Ishikawa (cell line): ENCODE results near the gene ZCCHC7.

ENCODE experiments used
- CEBPB ChIP-seq: IDR thresholded peaks from 2 replicates; pipeline ENCODE4 v1.6.1; 2012
- CREB1 ChIP-seq: IDR thresholded peaks from 2 replicates; pipeline ENCODE4 v1.6.1; 2012; ENCODE audit warnings: low read depth
- EGR1 ChIP-seq: IDR thresholded peaks from 2 replicates; pipeline ENCODE4 v1.6.1; 2012
- EP300 ChIP-seq: IDR thresholded peaks from 2 replicates; pipeline ENCODE4 v1.6.1; 2012; ENCODE audit warnings: borderline replicate concordance
- FOXM1 ChIP-seq: IDR thresholded peaks from 2 replicates; pipeline ENCODE4 v1.6.1; 2012; ENCODE audit warnings: low read depth, borderline replicate concordance
- NFIC ChIP-seq: IDR thresholded peaks from 2 replicates; pipeline ENCODE4 v1.6.1; 2012
- RAD21 ChIP-seq: IDR thresholded peaks from 2 replicates; pipeline ENCODE4 v1.6.1; 2012; ENCODE audit warnings: low read depth
- TAF1 ChIP-seq: IDR thresholded peaks from 2 replicates; pipeline ENCODE4 v1.6.1; 2012; ENCODE audit warnings: low read depth, mild to moderate bottlenecking
- TCF12 ChIP-seq: IDR thresholded peaks from 2 replicates; pipeline ENCODE4 v1.6.1; 2012; ENCODE audit warnings: low read depth
- TEAD4 ChIP-seq: IDR thresholded peaks from 2 replicates; pipeline ENCODE4 v1.6.1; 2012
- YY1 ChIP-seq: IDR thresholded peaks from 2 replicates; pipeline ENCODE4 v1.6.1; 2012; ENCODE audit warnings: low read depth
- ZBTB7A ChIP-seq: IDR thresholded peaks from 2 replicates; pipeline ENCODE4 v1.6.1; 2012; ENCODE audit warnings: low read depth
- TF ChIP-seq, protein P1 (sequence below): IDR thresholded peaks from 2 replicates; pipeline ENCODE4 v1.6.1; 2012
- TF ChIP-seq, protein P2 (sequence below): IDR thresholded peaks from 2 replicates; pipeline ENCODE4 v1.6.1; 2012; ENCODE audit warnings: low read depth, mild to moderate bottlenecking
- TF ChIP-seq, protein P3 (sequence below): IDR thresholded peaks from 2 replicates; pipeline ENCODE4 v1.6.1; 2012

The ZCCHC7 gene

DNA sequence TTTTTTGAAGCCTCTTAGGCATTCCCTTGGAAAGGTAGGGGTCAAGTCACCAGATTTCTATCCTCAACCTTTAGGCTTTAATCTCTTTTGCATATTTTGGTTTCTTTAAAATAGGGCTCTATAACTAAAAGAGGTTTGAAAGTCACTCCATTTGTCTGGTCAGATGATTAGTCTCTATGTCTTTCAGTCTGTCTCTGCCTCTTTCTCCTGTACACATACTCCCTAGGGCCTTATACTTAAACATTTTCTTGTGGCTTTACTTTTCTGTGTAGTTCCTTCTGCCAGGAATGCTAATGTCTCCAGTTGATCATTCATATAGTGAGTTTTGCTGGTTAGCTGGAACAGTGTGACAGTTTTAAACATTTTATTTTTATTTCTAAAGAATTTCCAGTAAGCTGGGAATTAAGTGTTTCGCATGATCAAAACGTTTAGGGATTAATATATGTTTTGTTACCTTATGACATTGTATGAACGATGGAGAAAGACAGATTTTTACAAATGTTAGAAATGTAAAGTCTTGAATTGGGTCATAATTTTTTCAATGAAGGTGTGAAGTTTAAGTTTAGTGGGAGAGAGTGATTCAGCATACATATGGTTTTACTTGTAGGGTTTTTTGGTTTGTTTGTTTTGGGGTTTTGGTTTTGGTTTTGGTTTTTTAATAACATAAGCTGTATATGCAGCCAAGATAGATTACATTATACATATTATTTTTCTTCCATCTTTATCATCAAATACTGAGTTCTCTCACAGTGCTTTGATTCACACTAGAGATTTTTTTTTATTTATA lies 90.6 kb downstream of the ZCCHC7 start:
- no peak for TF ChIP-seq EP300
- no peak for TF ChIP-seq TAF1
- TF ChIP-seq RAD21: no peak
- no peak for TF ChIP-seq CEBPB
- no peak for TF ChIP-seq YY1
- no peak for TF ChIP-seq EGR1
- TF ChIP-seq, protein P1, sequence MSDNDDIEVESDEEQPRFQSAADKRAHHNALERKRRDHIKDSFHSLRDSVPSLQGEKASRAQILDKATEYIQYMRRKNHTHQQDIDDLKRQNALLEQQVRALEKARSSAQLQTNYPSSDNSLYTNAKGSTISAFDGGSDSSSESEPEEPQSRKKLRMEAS: no peak
- no peak for TF ChIP-seq FOXM1
- no peak for TF ChIP-seq ZBTB7A
- no peak for TF ChIP-seq CREB1
- no peak for TF ChIP-seq TEAD4
- TF ChIP-seq, protein P2, sequence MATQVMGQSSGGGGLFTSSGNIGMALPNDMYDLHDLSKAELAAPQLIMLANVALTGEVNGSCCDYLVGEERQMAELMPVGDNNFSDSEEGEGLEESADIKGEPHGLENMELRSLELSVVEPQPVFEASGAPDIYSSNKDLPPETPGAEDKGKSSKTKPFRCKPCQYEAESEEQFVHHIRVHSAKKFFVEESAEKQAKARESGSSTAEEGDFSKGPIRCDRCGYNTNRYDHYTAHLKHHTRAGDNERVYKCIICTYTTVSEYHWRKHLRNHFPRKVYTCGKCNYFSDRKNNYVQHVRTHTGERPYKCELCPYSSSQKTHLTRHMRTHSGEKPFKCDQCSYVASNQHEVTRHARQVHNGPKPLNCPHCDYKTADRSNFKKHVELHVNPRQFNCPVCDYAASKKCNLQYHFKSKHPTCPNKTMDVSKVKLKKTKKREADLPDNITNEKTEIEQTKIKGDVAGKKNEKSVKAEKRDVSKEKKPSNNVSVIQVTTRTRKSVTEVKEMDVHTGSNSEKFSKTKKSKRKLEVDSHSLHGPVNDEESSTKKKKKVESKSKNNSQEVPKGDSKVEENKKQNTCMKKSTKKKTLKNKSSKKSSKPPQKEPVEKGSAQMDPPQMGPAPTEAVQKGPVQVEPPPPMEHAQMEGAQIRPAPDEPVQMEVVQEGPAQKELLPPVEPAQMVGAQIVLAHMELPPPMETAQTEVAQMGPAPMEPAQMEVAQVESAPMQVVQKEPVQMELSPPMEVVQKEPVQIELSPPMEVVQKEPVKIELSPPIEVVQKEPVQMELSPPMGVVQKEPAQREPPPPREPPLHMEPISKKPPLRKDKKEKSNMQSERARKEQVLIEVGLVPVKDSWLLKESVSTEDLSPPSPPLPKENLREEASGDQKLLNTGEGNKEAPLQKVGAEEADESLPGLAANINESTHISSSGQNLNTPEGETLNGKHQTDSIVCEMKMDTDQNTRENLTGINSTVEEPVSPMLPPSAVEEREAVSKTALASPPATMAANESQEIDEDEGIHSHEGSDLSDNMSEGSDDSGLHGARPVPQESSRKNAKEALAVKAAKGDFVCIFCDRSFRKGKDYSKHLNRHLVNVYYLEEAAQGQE: no peak
- TF ChIP-seq NFIC: no peak
- TF ChIP-seq, protein P3, sequence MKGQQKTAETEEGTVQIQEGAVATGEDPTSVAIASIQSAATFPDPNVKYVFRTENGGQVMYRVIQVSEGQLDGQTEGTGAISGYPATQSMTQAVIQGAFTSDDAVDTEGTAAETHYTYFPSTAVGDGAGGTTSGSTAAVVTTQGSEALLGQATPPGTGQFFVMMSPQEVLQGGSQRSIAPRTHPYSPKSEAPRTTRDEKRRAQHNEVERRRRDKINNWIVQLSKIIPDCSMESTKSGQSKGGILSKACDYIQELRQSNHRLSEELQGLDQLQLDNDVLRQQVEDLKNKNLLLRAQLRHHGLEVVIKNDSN: no peak
- no peak for TF ChIP-seq TCF12

DNA sequence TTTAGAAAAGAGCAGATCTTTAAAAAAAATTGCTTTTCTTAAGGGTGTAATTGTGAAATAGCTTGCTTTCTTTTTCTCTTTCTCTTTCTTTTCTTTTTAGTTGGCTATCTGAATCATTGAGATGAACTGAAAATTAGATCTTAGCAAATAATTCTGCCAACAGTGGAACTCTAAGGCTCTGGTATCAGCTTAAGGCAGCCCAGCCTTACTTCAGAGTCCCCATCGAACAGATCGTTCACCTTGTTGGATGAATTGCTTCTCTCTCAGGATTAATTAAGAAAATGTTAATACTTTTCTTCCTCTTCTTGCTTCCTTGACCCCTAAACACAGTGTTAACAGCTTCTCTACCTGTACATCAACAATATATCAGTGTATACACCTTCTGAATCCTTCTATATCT lies 92.1 kb downstream of the ZCCHC7 start:
- TF ChIP-seq FOXM1 (no peak), TEAD4 (no peak), EGR1 (no peak), CEBPB (no peak), EP300 (no peak), TCF12 (no peak)

DNA sequence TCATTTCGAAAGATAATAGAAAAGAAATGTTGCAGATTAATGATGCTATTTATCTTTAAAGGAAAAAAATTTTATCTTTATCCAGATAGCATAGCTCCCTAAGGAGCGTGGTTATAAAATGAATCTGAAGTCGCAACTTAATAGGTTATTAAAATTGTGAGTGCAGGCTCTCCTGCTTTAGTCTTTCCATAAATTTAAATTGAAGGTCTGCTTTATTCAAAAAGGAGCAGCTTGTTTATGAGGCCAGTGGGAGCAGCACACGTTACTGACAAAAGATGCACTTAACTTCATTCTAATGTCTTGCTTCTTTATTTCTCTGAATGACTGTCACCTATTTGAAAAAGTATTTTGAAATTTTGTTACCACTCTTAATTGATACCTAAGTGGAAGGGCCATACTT lies 95.0 kb downstream of the ZCCHC7 start:
- no peak for TF ChIP-seq CREB1
- TF ChIP-seq ZBTB7A: no peak
- TF ChIP-seq, protein P3: no peak
- no peak for TF ChIP-seq CEBPB

DNA sequence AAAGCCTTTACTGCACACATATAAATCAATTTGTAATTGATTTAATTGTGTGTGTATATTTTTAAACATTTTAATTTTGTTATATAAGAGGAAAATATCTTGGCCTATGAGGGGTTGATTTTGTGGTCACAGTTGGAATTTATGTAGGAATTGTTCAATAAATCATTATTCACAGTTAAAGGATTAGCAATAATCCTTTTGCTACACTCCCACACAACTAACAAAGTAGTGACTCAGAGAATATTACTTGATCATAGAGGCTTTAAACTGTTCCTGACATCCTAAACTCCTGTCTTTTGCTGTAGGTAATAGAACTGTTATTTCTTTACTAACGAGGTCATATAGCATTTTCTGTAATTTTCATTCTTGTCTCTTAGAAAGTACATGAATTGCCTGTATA lies 95.5 kb downstream of the ZCCHC7 start:
- no peak for TF ChIP-seq YY1
- no peak for TF ChIP-seq ZBTB7A
- no peak for TF ChIP-seq EP300
- TF ChIP-seq FOXM1: no peak
- TF ChIP-seq, protein P2: no peak
- TF ChIP-seq, protein P3: no peak
- TF ChIP-seq CREB1: no peak
- no peak for TF ChIP-seq TAF1
- no peak for TF ChIP-seq NFIC
- no peak for TF ChIP-seq RAD21
- TF ChIP-seq TEAD4: no peak
- TF ChIP-seq, protein P1: no peak
- TF ChIP-seq TCF12: no peak
- TF ChIP-seq EGR1: no peak
- TF ChIP-seq CEBPB: no peak

DNA sequence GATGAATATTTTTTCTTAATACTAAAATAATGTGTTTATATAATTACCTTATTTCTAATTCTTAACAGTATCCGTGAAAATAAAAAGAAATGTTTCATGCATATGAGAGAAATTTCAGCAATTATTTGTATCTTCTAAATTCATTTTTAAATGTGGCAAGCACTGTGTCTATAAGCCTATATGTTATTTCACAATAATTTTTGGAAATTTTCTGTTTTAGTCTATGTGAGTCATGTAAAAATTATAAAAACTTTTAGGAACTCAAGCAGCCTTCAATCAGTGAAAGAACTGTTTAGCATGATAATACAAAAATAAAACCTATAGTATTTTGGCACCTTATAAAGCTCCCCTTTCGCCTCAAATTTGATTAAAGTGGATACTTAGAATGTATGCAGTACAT lies 96.8 kb downstream of the ZCCHC7 start:
- TF ChIP-seq YY1: no peak
- no peak for TF ChIP-seq EGR1
- TF ChIP-seq RAD21: no peak
- no peak for TF ChIP-seq FOXM1
